SH-SY5Y (cell line): ENCODE data around the gene PKDCC.

ENCODE experiments used
- GATA2 ChIP-seq: IDR thresholded peaks from 2 replicates; pipeline ENCODE4 v1.6.1; 2011; ENCODE audit warnings: mild to moderate bottlenecking, low read depth, low read length
- GATA3 ChIP-seq: IDR thresholded peaks from 2 replicates; pipeline ENCODE4 v1.6.1; 2011; ENCODE audit warnings: low read depth, mild to moderate bottlenecking, low read length, moderate library complexity

PKDCC gene

DNA sequence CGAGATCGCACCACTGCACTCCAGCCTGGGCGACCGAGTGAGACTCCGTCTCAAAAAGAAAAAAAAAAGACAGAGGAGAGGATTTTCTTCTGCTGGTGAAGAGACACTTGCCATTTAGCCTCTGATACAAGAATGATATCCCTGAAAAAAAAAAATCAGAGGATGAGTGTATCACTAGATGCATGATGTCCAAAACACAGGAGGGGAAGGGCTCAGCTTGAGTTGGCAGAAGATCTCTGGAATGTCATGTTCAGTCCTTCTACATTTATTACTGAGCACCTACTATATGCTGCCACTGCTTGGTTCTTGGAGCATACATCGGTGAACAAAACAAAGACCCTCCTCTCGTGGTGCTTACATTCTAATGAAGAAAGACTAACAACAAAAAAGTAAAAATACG lies 10.9 kb upstream of the PKDCC start:
- TF ChIP-seq GATA2 (no peak), GATA3 (no peak)

DNA sequence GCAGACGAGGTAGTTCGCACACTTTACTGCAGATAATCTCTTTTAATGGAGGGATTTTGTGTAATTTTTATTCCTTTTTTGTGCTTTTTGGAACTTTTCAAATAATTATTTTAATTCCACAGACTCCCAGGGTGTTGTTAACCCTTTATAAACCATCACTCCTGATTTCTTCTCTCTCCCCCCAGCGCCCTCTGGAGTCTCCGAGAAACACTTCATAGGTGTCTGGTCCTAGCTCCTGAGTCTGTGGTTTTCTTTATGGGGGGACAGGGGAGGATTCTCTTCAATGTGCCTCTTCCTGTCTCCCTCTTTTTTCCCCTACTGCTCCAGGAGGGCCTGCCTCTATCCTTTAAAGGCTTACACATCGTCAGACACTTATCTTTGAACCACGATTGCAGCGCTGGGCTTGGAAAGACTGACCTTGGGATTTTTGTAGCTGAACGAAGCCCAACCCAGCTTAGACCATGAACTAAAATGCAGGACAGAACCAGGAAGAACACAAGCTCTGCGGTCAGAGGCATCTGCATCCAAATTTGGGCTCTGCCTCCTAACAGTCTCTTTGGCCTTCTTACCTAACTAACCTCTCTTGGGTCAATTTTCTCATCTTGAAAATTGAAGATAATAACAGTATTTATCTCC lies 7.1 kb upstream of the PKDCC start:
- no peak for TF ChIP-seq GATA2
- no peak for TF ChIP-seq GATA3

DNA sequence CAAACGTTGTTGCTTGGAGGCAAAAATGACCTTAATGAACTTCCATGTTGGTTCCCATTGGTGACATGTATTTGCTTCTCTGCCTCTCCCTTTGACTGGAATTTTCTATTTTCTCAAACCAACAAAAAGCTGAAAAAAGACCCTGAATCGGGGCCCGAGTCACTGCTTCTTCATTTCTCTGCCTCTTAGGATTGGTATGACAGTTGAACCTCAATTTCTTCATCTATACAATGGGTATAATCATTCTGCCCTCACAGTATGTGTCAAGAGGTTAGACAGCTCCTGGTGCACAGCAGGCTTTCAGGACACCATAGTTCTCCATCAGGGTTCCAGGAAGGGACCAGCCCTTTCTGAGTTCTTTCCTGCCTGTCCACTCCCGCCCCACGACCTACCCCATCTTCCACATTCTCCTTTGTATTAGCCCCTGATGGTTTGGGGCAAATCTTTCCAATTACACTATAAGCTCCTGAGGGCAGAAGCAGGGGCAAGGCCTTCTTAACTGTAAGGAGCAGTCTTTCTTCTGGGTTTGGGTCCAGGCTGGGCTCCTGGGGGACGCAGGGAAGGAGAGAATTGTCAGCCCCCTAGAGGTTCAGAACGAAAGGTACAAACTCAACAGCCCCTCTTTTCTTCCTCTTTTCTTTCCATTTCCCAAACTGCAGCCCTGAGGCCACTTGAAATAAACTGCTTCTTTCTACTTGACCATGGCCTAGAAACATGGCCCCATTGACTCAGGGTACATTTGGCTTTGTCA lies 6.3 kb upstream of the PKDCC start:
- no peak for TF ChIP-seq GATA2
- no peak for TF ChIP-seq GATA3

DNA sequence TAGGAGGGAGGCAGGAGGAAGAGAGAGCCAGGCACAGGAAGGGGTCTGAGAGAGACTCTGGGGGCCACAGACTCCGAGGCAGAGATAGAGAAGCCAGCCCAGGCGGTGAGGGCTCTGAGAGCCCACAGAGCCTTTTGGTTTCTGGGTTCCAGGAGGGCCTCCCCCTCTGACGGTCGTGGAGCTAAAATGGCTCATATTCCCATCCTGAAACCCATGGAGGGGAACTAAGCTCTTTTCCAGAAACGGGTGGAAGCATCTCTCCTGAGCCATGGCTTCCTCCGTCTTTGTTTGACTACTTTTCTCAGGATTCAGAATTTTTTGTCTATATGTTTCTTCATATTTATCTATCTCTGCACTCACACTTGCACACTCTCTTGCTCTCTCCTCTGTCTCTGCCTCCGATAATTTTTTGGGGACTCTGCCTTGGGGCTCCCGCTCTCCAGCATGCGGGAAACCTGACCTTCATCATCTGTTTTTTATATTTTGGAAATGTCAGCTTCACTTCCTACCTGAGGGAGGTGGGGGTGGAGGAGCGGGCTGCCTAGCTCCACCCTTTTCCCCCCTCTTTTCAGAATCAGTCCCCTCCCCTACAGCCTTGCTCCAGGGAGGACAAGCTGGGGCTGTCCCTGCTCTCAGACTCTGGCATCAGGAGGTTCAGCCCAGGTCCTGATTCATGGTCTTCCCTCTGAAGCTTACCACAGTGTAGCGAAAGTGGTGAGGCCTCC lies 5.0 kb upstream of the PKDCC start:
- TF ChIP-seq GATA3 (no peak), GATA2 (no peak)

DNA sequence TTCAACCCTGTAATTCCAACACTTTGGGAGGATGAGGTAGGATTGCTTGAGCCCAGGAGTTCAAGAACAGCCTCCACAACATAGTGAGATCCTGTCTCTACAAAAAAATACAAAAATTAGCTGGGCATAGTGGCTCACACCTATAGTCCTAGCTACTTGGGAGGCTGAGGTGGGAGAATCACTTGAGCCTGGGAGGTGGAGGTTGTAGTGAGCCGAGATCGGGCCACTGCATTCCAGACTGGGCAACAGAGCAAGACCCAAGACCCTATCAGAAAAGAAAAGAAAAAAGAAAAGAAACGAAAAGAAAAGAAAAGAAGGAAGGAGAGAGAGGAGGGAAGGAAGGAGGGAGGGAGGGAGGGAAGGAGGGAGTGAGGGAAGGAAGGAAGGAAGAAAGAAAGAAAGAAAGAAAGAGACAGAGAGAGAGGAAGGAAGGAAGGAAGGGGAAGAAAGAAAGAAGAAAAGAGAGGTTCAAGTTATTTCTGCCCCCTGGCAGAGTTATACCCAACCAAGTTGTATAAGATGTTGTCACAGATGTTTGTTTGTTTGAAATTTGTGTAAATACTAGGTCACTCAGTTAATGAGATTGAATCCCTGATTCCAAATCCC lies 3.9 kb upstream of the PKDCC start:
- no peak for TF ChIP-seq GATA3

DNA sequence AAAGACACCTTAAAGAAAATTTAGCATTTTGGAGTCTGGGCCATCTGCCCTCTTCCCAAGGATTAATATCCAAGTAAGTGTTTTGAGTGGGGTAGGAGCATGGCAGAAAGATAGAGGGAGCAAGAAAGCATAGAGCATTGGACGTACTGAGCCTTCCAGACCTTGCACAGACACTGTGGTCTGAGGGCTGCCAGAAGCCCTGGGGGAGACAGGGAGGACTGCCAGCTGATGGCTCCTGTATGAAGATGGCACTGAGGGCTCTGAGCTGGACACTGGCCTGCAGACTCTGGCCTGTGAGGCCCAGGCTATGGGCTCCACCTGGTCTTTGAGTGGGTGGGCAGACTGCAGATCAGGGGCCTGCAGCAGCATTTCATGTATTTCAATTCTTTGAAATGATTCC lies 2.9 kb upstream of the PKDCC start:
- TF ChIP-seq GATA3: no peak
- TF ChIP-seq GATA2: no peak

DNA sequence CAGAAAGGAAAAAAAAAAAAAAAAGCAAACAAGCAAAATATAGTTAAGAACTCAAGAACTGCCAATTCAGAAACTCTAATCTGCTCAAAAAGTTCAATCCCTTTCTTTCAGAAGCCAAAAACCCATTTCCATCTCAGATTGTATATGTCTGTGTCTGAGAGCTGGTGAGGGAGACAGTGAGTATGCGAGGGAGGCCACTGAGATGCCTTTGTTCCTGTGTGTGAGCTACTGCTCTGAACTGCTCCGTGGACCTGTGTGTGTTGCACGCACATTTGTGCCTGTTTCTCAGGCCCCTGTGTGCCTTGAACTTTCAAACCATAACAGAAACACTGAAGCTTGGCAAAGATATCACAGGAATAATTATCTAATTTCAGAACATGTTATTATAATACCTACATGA lies 2.5 kb upstream of the PKDCC start:
- TF ChIP-seq GATA2: no peak
- no peak for TF ChIP-seq GATA3

DNA sequence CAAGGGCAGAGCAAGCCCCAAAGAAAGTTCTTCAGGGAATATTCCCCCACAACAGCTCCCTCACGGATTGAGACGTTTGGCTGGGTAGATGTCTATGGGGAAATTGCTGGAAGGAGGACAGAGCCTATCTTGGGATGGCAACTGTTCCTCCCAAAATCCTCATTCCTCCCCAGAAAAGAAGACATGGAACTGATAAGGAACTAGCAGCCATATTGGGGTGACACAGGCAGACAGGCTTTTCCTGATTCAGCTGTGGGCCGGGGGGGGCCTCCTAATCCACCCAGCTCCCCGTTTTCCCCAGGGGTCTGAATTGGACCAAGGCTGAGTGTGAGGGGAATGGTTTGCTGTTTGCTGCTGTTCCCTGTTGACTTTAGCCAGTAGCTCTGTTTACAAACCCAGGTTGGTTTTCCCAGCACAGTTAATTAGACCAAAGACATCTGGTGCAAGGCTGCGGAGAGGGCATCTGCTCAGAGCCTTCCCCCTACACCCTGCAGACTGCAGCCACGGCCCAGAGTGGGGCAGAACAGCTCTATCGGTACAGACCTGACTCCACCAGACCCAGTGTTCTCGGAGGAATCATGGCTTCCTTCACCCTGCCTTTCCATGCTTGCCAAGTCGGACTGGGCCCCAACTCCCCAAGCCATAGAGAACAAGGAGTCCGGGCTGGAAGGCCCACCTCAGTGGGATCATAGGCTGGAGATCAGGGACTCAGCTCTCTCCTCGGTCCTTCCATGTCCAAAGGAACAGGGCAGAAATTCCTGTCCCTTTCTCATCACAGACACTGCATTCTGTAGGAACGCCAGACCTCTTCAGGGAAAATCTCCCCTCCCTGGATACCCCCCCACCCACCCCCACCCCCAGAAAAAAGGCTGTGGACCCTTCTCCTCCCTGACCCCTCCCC lies 1.7 kb upstream of the PKDCC start:
- no peak for TF ChIP-seq GATA2
- no peak for TF ChIP-seq GATA3

DNA sequence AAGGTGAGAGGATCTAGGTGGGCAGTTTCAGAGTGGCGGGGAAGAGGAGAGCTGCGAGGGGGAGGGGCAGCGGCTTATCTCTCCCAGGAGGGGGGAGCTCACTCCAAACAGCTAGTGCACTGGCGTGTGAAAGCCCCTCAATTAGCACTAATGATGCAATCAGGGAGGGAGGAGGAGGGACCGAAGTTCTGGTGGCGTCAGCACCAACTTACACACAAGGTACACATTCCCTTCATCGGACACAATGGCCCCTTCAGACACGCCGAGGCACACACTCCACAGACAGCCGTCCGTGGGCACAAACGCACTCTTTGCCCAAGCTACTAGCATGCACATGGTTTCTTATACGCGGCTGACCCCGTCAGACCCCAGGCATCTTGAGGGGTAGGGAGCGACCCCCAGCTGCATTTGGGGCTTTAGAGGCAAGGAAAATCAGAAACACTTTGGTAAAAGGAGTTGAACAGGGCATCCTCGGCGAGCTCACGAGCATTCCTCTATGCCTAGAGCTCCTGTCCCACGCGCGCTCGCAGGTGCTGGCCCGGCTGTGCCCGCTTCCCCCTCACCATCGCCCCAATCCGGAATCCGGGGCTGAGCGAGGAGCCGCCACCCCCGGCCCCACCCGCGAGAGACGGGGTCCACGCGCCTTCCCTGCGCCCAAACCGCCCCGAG lies 868 bp upstream of the PKDCC start:
- TF ChIP-seq GATA2: peak; percentile 76
- no peak for TF ChIP-seq GATA3

DNA sequence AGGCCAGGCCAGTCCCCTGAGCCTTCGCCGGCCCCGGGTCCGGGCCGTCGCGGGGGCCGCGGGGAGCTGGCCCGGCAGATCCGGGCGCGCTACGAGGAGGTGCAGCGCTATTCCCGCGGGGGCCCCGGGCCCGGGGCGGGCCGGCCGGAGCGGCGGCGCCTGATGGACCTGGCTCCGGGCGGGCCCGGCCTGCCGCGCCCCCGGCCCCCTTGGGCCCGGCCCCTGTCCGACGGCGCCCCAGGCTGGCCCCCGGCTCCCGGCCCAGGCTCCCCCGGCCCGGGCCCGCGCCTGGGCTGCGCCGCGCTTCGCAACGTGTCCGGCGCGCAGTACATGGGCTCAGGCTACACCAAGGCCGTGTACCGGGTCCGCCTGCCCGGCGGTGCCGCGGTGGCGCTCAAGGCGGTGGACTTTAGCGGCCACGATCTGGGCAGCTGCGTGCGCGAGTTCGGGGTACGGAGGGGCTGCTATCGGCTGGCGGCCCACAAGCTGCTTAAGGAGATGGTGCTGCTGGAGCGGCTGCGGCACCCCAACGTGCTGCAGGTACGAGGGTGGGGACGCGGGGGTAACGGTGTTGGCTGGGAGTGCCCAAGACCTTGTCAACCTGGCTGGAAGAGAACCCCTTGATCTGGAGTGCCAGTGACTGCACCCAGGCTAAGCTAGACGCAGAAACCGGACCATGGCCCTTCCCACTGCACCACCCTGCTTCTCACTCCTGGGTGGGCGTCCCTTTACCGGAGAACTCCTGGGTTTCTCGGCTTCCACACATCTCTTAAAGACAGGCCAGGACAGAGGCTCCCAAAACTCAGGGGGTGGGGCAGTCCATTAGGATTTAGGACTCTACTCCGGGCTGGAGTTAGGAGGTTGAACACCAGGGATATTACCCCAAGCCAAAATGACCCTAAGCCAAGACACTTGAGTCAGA lies 739 bp downstream of the PKDCC start:
- TF ChIP-seq GATA2 (no peak; the same call in 1 of the 2 replicates), GATA3 (no peak)

DNA sequence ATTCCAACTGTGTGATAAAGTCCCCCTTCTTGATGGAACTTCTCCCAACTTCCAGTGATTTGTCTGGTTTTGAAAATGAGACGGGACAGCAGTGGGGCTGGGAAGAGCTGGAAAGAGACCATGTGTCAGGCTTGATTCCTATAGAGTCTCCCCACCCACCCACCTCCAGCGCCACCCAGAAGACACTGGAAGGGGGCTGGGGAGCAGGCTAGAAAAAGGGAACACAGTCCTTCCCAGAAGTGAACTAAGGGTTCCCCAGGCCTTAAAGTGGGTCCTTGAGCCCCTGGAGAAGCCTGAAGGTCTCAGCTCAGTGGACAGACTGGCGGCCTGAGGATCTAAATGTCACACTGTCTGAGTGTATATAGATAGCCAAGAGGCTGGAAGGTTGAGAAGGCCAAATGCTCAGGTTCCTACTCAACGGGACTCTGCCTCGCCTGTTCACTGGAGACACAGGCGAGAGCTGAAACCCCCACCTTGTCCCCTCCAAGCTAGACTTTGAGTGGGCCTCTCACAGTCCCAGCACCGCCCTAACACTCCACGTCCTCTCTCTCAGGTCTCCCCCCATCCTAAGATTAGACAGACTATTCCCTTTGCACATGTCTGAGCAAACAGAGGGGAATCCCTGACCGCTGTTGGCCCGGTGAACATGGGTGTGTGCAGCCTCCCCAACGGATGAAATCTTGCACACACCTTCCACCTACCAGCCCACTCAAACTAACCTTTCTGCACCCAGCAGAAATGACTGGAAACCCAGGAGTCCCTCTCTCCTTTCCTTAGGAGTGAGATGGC lies 1.6 kb downstream of the PKDCC start:
- TF ChIP-seq GATA2: no peak
- no peak for TF ChIP-seq GATA3

DNA sequence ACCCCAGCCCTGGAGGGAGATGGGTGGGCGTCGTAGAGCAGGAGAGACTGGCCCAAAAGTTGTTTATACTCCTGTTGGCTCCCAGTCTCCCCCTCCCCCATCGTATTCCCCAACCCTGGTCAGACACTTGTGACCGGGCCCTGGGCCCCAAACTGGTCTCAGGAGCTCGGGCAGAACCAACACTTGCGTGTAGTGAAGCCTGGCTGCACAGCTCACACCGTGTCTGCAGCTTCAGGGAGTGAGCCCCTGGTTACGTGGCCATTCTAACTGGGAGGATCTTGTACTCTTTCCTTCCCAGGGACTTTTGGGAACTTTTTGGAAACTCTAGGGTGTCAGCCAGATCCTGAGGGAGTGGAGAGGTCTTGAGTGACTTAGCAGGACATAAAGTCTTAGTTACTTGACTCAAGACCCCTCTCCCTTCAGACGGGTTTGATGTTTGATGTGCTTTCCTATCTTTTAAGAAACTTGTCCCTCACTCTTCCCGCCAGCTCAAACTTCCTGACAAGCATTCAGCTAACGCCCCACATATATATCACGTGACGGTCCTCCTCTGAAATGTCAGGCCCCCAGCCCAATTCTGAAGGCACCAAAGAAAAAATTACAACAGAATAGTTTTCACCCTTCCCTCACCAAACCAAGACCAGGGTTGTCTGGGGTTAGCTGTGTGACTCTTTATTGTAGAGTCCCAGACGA lies 2.3 kb downstream of the PKDCC start:
- TF ChIP-seq GATA2: no peak
- no peak for TF ChIP-seq GATA3
